HG03045 (cell line): ENCODE measurements around the gene SPRY4.
"Not testable (repeated sequence)": the region's sequence is repeated elsewhere in the genome, so short reads cannot be mapped to it uniquely, and the experiment has no call there.

Experiments used
- ATAC-seq: cut with Tn5 transposase; IDR thresholded peaks from one replicate; pipeline ENCODE4 v1.9.1; 2021; ENCODE audit warnings: mild to moderate bottlenecking, moderate library complexity; ENCODE audit not compliant: unreplicated experiment

The SPRY4 gene

DNA sequence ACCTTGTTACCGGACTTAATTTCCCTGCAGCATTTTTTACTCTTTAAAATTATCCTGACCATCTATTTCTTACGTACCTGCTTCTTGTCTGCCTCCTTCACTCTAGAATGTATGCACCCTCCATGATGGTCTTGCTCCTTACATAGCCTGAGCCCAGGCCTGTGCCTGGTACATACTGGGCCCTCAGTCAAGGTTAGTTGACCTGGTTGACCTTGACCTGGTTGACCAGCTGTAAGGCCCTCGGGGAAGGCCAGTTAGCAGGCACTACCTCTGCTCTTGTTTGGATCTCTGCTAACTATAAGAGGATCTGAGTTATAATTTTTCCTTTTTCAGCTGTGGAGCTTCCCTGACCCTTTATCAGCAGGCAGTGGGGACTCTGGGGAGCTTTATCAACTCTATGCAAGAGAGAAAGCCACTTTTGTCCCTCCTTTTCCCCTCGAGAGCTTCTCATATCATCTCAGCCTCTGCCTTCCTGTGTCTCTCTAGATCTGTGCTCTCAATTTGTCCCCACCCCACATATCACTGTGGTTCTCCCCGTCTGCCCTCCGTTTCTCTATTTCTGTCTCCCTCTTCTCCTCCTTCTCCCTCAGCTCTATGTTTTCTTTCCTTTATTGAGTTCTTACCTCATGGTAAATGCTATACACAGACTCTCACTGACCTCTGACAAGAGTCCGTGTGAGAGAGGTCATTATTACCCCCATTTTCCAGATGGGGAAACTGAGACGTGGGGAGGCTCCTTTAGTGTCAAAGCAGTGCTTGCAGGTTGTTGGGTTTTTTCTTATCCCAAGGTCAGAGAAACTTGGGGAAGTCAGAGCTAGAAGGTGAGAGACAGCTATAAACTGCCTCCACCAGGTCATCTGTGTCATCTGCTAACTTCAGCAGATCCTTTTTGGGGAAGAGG is 28.6 kb downstream of the SPRY4 start:
- no peak for ATAC-seq

GRCh38 chr5:142295084-142295758 is 29.6 kb downstream of the SPRY4 start:
- no peak for ATAC-seq

DNA sequence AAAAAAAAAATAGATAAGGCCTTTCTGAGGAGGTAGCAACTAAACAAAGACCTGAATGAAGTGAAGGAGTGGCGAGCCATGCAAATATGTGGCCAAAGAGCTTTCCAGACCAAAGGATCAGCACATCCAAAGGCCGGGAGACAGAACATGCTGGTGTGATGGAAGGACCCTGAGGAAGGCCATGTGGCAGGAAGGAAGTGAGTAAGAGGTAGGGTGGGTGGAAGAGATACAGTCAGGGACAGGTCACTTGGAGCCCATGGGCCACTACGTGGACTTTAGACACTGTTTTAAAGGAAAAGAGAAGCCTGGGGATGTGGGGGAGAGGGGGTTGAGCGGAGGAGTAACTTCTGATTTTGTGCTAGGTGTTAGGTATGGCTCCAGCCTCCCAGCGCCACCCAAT is 31.3 kb downstream of the SPRY4 start:
- ATAC-seq = no peak

DNA sequence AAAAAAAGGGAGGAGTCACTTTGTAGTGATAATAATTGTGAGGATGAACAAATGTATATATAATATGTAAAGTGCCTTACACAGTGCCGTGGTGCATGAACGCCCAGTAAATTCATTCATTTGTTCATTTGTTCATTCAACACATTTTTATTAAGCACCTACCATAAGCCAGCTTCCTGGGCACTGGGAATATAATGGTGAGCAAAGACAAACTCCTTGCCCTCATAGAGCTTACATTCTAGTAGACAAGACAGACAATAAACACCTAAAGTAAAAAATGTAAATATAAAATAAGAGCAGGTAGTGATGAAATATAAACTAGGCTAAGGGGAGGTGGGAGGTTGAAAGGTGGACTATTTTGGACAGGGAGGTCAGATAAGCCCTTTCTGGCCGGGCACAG is 32.0 kb downstream of the SPRY4 start:
- ATAC-seq = no peak

DNA sequence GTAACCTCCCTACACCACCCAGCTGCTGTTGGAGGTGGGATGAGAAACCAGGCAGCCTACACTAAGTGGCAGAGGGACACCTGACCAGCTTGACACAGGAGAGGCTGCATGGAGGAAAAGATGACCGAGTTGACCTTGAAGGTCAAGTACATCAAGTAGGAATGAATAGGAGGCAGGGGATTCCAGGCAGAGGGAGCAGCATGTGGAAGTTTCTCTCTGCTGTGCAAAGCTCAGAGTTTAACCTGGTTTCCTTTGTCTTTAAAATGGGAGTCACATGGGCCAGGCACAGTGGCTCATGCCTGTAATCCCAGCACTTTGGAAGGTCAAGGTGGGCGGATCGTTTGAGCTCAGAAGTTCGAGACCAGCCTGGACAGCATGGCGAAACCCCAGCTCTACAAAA is 32.6 kb downstream of the SPRY4 start:
- no peak for ATAC-seq

DNA sequence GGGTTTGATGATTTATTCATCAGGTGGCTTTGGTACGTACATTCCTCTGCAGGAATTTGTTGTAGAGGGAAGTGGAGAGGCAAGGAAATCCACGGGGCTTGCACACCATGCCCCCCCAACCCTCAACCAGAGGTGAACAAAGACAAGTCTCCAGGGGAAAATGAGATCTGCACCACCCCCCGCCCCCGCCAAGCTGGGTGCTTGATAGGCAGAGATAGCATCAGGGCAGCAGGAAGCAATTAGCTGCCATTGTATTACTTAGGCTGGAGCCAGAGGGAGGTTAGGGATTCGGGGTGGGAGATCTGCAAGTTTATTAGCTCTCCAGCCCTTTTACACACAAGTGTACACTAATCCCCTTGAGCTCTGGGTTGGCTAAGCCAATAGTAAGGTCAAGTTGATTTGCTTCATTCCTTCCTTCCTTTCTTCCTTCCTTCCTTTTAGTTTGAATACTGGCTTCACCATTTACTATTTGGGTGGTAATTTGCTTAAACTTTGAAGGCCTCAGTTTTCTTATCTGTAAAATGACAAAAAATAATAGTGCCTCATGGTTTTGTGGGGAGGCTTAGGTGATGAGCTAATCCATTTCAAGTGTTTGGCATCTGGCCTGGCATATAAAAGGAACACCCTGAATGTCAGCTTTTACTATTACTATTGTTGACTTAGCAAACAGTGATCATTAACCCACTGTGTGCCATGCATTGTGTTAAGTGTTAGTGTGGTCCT is 34.1 kb downstream of the SPRY4 start:
- no peak for ATAC-seq

DNA sequence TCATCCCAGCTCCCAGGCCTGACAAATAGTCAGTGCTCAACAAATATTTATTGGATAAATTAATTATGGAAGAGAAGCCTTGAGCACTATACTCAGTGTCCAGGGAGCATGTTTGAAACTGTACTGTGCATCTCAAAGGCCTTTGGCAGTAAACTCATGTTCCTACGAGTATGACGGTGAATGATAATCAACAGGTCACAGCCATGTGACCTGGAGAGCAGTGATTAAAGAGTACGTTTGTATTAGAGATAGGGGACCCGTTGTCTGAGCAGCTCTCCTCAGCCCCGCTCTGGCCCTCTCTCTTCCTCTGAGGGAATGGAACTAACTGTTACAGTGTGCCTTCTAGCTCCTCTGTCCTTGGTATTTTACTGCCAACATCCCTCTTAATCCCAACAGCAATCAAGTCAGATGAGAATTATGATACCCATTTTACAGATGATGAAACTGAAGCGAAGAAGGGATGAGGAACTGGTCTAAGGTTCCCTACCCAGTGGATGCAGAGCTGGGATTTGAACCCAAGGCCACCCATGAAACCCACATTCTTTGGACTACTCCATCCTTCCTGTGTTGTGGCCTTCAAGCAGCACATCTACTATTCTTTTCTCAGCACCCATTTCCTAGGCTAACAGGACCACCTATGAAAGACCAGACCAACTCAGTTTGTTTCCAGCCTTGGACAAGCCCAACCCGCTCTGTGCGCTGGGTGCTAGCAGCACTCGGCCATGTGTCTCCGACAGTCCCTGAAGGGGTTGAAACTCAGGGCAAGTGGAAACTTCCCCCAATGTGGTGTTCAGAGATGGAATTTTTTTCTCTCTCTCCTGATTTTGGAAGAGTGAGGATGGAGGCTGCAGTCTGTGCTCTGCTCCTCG is 34.9 kb downstream of the SPRY4 start:
- no peak for ATAC-seq

DNA sequence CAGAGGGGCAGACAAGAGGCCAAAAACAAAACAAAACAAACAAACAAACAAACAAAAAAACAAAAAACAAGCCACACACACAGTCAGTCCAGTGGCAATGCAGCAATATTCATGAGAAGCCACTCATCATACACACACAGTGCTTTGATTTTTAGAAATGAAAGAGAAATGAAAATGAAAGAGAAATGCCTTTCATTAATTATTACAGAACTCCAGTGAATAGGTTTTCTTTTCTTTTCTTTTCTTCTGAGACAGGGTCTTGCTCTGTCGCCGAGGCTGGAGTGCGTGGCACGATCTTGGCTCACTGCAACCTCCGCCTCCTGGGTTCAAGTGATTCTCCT is 36.9 kb downstream of the SPRY4 start:
- no peak for ATAC-seq

DNA sequence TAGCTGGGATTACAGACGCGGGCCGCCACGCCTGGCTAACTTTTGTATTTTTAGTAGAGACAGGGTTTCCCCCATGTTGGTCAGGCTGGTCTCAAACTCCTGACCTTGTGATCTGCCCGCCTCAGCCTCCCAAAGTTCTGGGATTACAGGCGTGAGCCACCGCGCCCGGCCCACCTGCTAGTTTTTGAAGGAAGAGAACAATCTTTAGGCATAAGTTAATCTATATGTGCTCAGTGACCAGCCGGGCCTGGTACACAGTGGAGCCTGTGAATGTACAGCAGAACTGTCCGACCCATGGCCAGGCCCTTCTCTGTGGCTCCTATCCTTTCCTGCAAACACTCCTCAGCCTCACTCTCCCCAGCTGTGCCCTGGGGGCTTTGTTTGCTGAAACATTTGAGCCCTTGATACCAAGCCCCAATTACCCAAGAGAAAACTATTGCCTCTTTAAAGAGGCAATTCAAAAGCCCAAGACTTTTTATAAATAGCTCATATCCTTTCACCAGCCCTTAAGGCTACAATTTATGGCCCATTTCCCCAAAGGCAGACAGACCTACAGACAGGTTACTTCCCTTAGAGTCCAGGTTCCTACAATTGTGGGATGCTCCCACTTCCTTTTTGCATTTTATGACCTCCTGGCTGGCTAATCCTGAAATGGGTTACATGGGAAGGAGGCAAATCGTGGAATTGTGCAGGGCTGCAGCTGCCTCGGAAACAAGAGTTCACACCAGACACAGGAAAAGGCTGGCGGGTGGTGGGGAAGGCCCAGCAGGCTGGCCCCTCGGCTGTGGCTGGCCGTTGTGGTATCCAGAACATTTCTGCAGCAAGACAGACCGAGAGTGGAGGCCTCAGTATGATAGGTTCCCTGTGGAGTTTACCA is 37.5 kb downstream of the SPRY4 start:
- ATAC-seq = no peak

DNA sequence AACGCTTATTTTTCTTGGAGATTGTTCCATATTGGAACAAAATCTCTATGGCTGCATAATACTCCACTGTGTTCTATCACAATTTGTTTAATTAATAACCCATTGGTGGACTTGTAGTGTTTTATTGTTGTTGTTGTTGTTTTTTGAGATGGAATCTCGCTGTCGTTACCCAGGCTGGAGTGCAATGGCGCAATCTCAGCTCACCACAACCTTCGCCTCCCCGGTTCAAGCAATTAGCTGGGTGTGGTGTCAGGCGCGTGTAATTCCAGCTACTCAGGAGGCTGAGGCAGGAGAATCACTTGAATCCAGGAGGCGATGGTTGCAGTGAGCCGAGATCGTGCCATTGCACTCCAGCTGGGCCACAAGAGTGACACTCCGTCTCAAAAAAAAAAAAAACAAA is 38.7 kb downstream of the SPRY4 start:
- no peak for ATAC-seq

- ATAC-seq = no peak
Measured at GRCh38 chr5:142283304-142283703, 41.5 kb downstream of the SPRY4 start.

GRCh38 chr5:142281966-142282365 is 42.9 kb downstream of the SPRY4 start:
- ATAC-seq = no peak

DNA sequence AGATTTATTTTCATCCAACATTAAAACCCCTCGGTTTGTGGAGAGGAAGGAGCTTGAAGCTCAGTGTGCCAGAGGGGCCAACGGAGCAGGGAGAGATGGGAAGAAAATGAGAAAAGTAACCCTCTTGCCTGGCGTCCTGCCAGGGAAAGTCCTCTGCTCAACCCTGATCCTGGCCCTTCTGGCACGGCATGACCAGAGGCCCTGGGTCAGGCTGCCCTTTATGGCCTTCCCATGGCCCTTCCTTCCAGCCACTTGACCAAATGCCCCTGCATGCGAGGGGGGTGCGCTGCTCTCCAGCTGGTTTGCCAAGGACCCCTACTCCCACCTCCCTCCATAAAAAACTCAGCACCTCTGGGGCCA is 43.8 kb downstream of the SPRY4 start:
- no peak for ATAC-seq

DNA sequence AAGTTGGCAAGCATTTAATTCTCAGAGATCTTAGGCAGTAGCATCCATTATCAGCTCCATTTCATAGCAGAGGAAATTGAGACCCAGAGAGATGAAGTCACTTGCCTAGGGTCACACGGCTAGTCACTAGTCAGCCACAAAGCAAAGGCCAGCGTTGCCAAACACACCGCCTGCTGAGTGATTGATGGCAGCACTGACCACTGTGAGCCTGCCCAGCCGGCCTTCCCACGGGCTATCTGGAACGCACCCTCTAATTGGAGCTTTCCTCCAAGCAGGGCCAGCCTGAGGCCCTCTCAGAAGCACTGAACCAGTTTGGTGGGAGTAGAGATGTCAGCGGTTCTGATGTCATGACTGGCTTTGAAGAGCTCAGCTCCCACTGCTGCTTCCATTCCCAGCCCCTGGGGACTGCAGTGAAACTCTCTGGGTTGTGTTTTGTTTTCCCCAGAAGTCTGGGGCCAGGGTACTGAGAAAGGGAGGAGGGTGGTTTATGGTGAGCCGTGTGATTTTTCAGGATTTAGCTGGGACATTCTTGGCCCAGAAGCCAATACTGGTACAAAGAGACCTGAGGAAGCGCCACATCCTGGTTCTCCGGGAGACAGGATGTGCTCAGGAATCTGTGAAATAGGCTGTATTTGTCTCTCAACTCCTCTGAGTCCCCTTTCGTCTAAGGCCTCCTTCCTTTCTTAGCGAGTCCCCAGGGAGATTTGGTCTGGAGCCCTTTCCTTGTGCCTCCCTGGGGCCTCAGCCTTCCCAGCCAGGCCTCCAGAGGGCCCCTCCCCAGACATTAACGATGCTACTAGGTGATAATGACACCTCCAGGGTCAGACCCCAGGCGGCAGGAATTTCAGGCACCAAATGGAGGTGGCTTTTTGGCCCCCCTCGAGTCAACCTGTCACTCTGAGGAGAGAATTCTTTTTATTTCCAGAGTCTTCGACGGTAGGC is 44.5 kb downstream of the SPRY4 start:
- no peak for ATAC-seq

DNA sequence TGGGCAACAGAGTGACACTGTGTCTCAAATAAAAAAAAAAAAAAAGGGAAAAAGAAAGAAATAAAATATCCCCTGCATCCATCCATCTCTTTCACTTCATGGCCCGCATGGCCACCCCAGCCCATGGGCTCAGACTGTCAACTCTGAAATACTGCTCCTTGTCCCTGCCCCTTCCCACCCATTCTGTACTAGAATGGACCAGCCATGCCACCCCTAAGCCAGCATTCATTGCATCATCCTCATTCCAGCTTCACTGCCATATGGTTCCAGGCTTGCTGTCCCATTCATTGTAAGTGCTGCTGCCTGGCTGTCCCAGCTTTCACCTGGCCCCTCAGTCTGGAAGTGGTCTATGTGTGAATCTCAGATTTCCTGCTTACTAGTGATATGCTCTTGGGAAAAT is 46.2 kb downstream of the SPRY4 start:
- no peak for ATAC-seq

GRCh38 chr5:142277796-142278195 is 47.0 kb downstream of the SPRY4 start:
- no peak for ATAC-seq

DNA sequence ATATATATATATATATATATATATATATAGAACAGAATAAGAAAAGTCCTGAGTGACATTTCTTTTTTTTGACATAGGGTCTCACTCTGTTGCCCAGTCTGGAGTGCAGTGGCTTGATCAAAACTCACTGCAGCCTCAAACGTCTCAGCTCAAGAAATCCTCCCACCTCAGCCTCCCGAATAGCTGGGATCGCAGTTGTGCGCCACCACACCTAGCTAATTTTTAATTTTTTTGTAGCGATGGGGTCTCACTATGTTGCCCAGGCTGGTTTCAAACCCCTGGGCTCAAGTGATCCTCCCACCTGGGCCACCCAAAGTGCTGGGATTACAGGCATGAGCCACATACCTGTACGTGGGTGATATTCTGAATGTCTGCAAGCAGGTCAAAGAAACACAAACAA is 48.3 kb downstream of the SPRY4 start:
- ATAC-seq = no peak

- no peak for ATAC-seq
Measured at GRCh38 chr5:142275496-142275895, 49.3 kb downstream of the SPRY4 start.

DNA sequence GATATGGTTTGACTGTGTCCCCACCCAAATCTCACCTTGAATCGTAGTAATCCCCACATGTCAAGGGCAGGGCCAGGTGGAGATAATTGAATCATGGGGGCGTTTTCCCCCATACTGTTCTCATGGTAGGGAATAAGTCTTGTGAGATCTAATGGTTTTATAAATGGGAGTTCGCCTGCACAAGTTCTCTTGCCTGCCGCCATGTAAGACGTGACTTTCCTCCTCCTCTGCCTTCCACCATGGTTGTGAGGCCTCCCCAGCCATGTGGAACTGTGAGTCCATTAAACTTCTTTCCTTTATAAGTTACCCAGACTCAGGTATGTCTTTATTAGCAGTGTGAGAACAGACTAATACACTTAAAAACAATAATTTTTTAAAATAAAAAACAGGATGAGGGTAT is 52.2 kb downstream of the SPRY4 start:
- ATAC-seq = not testable (repeated sequence)
